ENCODE results near the gene KIFC1.

DNA sequence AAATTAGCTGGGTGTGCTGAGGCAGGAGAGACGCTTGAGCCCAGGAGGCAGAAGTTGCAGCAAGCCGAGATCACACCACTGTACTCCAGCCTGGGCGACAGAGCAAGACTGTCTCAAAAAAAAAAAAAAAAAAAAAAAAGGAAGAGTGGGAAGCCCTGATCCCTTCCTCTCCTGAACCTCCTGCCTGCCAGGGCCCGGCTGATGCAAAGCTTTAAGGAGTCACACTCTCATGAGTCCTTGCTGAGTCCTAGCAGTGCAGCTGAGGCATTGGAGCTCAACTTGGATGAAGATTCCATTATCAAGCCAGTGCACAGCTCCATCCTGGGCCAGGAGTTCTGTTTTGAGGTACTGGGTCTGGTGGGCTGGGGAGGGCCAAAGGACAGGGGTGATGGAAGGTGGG, 43.3 kb downstream of the KIFC1 start:
- TF ChIP-seq, protein P1, sequence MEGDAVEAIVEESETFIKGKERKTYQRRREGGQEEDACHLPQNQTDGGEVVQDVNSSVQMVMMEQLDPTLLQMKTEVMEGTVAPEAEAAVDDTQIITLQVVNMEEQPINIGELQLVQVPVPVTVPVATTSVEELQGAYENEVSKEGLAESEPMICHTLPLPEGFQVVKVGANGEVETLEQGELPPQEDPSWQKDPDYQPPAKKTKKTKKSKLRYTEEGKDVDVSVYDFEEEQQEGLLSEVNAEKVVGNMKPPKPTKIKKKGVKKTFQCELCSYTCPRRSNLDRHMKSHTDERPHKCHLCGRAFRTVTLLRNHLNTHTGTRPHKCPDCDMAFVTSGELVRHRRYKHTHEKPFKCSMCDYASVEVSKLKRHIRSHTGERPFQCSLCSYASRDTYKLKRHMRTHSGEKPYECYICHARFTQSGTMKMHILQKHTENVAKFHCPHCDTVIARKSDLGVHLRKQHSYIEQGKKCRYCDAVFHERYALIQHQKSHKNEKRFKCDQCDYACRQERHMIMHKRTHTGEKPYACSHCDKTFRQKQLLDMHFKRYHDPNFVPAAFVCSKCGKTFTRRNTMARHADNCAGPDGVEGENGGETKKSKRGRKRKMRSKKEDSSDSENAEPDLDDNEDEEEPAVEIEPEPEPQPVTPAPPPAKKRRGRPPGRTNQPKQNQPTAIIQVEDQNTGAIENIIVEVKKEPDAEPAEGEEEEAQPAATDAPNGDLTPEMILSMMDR (IDR thresholded peaks at IDR 0.05; ENCODE audit: low read length), result no peak
- no peak for TF ChIP-seq EZH2 (optimal IDR thresholded peaks at IDR 0.05; ENCODE audit: low read depth, low read length)

All from MM.1S (cell line).